WTC11 (cell line): ENCODE measurements around the gene ALOX12B.

Source experiments
- ATF3 ChIP-seq: sonication (generic); formaldehyde crosslinking; conservative IDR thresholded peaks from 2 replicates; pipeline ENCODE4 v1.8.1; 2022; ENCODE audit warnings: mild to moderate bottlenecking, missing genetic modification reagents
- ATF6 ChIP-seq: sonication (generic); formaldehyde crosslinking; IDR thresholded peaks from 2 replicates; pipeline ENCODE4 v1.8.1; 2023; ENCODE audit warnings: mild to moderate bottlenecking, missing genetic modification reagents
- CTCF ChIP-seq: fragments of 200-600 bp; IDR thresholded peaks from 2 replicates; pipeline ENCODE4 v1.8.0; 2022; ENCODE audit warnings: antibody characterized with exemption
- ERG ChIP-seq: fragments of 250-450 bp; sonication (Bioruptor Pico); IDR thresholded peaks from 2 replicates; pipeline ENCODE4 v1.8.0; 2021; ENCODE audit warnings: mild to moderate bottlenecking
- ESRRA ChIP-seq: sonication (generic); formaldehyde crosslinking; IDR thresholded peaks from 2 replicates; pipeline ENCODE4 v1.8.1; 2022; ENCODE audit warnings: mild to moderate bottlenecking, missing genetic modification reagents, borderline replicate concordance
- IRF1 ChIP-seq: sonication (generic); formaldehyde crosslinking; IDR thresholded peaks from 2 replicates; pipeline ENCODE4 v1.8.0; 2023; ENCODE audit warnings: missing genetic modification reagents
- NFYB ChIP-seq: sonication (generic); formaldehyde crosslinking; conservative IDR thresholded peaks from 2 replicates; pipeline ENCODE4 v1.8.0; 2022; ENCODE audit warnings: low read depth, missing genetic modification reagents

GRCh38 chr17:8025176-8025911, 62.2 kb downstream of the ALOX12B start:
- TF ChIP-seq CTCF (no peak), NFYB (no peak), ERG (CRISPR knock-in tag) (no peak), IRF1 (no peak), ATF6 (no peak), ESRRA (no peak), ATF3 (CRISPR knock-in tag) (no peak)
